Pons (tissue), 1 donor: ENCODE data around the gene RPL3.

Source experiments
- DNase-seq: peaks from one replicate; pipeline ENCODE4 v3.0.0-alpha.2; 2016; ENCODE audit warnings: low spot score

RPL3 gene

GRCh38 chr22:39299829-39300178, 19.6 kb downstream of the RPL3 start:
- DNase-seq, result peak; percentile 67

DNA sequence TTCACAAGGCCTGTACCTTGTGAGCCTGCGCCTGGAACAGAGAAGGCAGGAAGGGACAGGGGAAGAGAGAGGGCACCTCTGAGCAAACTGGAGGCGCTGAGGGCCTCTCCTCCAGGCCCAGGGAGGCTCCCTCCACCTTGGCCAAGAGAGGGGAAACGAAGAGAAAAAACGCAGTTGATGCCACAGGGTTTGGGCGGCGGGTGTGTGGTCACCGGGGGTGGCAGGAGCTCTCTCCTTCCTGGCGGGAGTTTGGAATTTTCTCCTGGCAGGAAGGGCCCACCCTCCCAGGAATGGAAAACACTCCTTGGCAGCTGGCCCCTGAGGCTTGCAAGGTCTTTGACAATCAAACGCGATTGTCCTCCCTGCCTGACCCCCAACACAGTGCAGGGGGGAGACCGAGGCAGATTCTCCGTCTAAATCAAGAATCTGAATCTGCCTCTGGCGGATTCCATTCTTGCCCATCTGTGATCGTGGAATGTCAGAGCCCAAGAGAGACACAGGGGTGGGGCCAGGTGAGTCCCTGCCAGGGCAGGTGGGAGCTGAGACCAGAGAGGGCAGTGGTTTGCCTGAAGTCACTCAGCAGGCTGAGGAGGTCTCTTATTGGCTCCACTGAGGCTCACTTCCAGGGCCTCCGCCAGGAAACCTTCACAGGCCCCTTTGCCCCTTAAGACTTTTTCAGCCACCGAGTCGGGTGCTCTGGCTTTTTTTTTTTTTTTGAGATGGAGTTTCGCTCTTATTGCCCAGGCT, 21.0 kb downstream of the RPL3 start:
- DNase-seq, result no peak

DNA sequence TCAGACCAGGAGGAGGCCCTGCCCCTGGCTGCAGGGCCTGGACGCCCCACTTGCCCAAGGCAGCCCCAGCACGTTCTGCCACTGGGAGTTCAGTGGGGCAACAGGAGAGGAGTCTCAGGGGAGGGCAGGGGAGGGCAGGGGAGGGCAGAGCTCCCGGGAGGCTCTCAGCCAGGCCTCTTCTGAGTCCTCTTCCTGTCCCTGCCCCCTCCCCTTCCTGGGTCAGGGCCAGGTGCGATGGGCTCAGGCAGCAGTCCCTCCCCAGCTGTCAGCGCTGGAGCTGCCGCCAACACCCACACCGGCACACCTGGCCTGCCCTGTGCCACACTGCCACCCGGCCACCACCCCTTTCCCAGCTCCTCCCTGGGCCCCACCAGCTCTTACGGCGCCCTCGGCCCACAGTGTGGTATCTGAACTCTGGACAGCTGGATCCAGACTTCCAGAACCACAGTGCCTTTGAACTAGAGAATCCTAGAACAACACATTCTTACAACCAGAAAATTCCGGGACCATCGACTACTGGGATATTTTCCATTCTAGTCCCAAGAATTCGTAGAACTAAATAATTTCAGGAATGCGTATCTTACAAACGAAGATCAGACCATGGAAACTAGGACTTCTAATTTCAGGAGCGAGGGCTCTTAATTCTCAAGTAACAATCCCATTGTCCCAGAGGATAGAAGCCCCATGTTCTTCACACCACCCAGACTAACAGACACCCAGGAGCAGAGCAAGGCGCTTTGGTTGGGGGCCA, 21.8 kb downstream of the RPL3 start:
- no peak for DNase-seq

GRCh38 chr22:39296981-39297489, 22.4 kb downstream of the RPL3 start:
- no peak for DNase-seq

DNA sequence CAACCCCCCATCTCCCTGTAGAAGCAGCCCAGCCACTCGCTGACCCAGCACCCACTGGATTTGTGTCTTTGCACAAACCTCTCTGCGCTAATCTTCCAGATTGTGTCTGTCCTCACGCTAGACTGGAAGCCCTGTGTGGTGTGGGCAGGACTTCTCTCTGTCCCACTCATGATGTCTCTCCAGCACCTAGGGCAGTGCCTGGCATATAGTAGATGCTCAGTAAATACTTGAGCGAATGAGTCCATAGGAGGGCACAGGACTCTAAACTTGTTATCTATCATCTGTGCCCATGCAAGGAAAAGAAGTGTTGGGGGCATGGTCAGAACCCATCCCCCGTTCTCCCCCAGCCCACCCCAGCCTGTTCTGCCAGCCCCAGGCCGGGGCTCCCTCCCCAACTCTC, 22.9 kb downstream of the RPL3 start:
- no peak for DNase-seq

GRCh38 chr22:39294571-39295468, 24.6 kb downstream of the RPL3 start:
- no peak for DNase-seq

DNA sequence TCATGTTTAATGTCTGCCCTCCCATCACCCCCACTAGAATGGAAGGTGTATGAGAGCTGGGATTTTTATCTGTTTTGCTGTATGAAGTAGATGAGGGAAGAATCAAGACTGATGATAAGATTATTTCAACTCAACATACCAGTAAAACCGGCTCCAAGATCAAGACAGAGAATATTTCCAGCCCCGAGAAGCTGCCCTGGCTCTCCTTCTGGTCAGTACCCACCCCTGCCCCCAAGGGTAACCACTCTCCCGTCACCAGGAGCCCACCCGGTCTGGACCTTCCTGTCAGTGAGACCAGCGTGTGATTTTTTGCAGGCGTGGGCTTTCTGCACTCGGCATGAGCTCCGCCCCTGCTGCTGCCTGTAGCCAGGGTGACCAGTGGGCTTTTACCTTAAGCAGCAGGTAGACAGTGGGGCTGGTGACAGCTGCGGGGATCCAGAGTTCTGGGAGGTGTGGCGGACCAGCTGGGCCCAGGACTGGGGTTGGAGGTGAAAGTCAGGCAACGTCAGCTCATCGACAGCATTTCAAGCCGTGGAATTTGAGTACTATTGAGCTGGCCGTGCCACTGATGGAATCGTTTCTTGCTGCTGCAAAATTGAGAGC, 25.6 kb downstream of the RPL3 start:
- DNase-seq, result no peak

DNA sequence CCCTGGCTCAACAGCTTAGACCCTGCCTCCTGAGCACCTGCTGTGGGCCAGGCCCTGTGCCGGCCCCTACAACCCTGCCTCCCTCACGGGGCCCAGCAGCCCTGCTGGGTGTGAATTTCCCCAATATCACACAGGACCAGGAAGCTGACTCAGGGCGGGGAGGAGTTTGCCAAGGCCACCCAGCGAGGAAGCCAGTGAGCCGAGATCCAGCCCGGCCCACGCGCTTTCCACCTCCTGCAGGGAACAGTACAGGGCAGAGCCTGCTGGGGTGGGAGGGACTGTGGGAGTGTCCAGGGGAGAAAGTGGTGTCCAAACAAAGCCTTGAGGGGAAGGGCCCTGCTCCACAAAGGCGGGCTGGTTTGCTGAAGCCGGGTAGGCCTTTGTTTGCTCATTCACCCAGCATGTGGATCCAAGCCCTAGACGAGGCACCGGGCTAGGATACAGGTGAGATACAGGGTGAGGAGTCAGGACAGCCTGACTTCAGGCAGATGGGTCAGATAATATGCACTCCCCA, 26.8 kb downstream of the RPL3 start:
- peak; percentile 71 for DNase-seq

DNA sequence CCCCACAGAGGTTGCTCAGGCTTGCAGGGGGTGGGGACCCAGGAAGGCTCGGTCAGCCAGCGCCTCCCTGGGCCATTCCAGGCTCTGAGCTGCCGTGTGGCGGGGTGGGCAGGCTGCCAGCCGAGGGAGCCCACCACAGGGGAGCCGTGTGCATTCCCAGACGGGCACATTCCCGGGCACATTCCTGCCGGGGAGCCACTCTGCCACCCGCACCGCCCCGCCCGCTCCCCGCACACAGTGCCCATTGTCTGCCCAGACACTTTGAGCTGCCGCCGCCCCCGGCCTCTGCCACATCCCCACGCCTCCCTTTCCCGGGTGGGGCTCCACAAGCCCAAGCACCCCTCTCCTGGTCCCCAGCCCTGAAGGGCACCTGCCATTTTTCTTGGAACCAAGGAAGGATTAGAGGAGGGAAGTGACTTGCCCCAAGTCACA, 27.4 kb downstream of the RPL3 start:
- no peak for DNase-seq

- DNase-seq, result no peak
Measured at GRCh38 chr22:39291523-39291922, 27.9 kb downstream of the RPL3 start.

- no peak for DNase-seq
Measured at GRCh38 chr22:39290724-39291161, 28.7 kb downstream of the RPL3 start.

DNA sequence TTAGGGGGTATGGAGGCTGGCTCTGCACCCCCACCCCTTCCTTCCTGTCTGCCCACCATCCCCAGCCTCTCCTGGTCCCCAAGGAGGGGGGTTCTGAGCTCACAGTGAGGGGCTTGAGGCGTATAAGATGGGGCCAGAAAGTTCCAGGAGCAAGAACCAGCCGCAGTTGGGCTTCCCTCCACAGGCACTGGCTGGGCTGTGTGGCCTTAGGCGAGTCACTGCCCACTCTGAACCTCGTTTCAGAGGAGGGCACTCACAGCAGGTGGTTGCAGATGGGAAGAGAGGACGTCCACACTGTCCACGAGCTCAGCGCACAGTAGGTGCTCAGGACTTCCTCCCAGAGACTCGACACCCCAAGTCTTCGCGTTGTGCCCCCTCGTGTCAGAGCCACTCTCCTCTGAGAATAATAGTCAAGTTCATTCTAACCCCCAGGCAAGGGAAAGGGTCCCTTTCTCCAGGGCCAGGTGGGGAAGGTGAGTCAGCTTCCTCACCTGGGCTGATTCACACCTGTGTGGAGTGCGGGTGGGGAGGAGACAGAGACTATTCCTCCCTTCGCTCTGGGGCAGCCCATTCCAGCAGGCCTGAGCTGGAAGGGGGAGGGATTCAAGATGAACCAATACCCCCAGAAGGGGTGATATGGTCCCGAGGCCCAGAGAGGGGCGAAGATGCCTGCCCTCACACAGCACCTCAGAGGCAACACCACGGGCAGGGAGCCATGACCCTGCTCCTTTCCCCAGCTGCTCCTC, 29.3 kb downstream of the RPL3 start:
- DNase-seq, result no peak

DNA sequence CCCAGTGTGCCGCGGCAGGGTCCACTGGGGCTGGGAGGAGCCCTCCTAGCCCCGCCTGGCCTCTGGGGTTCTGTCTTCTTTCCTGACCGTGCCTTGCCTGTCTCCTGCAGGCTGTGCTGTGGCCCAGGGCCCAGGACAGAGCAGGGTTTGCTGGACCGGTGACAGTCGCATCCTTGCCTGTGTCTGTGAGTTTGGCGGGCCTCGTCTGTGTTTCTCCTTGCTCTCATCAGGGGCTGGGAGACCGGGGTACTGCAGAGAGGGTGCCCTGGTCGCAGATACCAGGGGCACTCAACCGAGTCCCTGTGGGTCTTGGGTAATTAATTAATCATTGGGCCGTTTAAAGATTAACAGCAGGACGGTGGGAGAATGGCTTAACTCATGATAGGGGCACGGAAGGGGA, 29.9 kb downstream of the RPL3 start:
- DNase-seq, result no peak

DNA sequence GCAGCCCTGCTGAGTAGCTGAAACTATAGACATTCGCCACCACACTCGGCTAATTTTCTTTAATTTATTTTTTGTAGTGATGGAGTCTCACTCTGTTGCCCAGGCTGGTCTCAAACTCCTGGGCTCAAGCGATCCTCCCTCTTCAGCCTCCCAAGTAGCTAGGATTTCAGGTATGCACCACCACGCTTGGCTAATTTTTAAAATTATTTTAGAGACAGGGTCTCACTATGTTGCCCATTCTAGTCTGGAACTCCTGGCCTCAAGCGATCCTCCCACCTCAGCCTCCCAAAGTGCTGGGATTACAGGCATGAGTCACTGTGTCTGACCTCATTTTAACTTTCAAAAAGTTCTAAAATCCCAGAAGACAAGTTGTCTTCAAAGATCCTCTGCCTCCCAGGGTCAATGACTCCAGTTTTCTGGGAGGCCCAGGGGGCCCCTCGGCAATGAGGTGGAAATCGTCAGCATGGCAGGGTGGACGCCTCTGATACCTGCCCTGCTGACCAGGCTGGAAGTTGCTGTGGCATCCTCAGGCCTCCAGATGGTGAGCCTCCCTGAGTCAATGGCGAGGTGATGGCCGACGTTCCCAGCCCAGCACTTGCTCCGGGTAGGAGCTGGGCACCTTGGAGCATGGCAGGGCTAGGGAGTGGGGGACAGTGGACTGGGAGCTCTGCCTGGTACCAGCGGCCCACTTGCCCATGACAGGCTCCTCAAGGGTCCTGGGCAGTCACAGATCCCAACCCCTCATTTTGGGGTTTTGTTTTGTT, 31.1 kb downstream of the RPL3 start:
- no peak for DNase-seq

DNA sequence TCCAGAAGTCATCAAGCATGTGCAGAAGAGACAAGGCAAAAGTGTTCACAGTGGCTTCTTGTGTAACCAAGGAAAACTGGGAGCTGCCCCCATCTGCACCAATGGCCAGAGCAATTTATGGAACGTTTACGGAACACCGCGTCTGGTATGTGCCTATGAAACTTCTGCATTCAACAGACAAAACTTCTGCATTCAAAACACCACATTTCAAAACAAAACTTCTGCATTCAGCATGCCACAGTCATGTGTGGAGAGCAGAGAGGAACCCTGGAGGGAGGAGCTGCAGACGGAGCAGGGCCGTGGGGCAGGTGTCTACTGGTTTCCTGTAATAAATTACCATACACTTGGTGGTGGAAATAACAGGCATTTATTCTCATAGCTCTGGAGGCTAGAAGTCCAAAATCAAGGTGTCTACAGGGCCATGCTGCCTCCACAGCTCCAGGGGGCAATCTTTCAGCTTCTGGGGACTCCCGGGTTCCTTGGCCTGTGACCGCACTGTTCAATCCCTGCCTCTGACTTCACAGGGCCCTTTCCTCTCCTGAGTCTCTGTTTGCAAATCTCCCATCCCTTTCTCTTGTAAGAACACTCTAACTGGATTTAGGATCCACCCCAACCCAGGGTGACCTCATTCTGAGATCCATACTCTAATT, 32.2 kb downstream of the RPL3 start:
- DNase-seq, result peak; percentile 86

GRCh38 chr22:39284983-39285382, 34.4 kb downstream of the RPL3 start:
- no peak for DNase-seq

DNA sequence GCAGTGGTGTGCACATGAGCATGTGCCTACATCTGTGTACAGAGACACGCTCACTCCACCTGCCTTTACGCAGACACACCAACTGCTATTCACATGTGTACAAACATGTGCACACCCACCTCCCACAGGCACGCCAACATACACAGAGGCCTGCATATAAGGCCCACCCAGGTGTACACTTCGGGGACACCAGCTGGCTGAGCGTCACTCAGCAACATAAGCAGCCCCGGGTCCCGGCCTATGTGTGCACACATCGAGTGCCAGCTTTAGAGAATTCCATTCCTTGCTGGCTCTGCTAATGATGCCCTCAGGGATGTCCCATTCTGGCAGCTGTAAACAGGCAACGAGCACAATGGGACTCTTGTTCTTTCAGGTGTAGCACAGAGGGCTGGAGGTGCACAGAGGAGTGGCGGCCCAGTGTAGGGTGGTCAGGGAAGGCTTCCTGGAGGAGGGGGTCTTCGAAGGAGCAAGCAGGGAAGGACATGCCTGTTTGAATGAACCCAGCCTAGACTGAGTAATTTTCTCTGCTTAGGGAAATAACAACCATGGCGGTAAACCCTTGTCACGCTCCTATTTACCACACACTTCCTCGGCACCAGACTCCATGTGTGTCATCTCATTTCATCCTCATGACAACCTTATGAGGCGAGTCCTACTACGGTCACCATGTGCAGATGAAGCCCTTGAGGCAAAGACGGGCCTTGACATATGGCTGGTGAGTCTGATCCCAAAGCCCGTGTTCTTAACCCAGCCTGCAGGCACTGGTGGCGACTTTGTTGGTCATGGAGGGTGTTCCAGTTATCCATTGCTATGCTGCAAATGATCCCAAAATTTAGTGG, 35.1 kb downstream of the RPL3 start:
- DNase-seq, result no peak

GRCh38 chr22:39283322-39284141, 35.9 kb downstream of the RPL3 start:
- peak; percentile 71 for DNase-seq
